Prostate gland (tissue), 2 donors: ENCODE measurements around the gene DTYMK.

Source experiments
- POLR2A ChIP-seq: fragments of 450-650 bp; IDR thresholded peaks from one replicate; pipeline ENCODE4 v1.6.1; 2016; ENCODE audit warnings: antibody characterized with exemption, mild to moderate bottlenecking
- POLR2AphosphoS5 ChIP-seq: sonication (generic); formaldehyde crosslinking; IDR thresholded peaks from one replicate; pipeline ENCODE4 v1.6.1; 2017; ENCODE audit warnings: antibody characterized with exemption
- TF ChIP-seq, protein P1 (sequence below), 4 experiments: fragments of 200-600 bp in 2 of 4; fragments of 450-650 bp in 2 of 4; sonication (generic) in 2 of 4; IDR thresholded peaks; 1 replicate in 3 of 4; 2 replicates in 1 of 4; pipeline ENCODE4 v1.5.1; 2016 to 2019; ENCODE audit warnings: antibody characterized with exemption in 4 of 4, mild to moderate bottlenecking in 2 of 4, moderate library complexity in 2 of 4

DNA sequence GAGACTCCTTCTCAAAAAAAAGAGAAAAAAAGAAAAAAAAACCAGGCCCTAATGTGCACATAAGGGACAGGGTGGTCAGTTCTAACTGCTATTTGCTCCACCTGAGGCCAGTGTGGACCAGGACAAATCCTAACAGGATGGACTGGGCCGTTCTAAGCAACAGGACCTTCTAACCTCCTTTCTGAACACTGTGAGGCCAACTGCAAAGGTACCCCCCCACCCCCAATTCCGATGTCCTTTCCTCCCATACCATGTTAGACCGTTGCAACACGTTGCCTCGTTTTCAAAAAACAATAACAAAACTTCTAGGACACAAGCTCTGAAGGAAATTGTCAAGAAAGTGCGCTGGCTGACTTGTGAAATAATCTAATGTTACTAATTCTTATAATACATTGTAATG lies 50.9 kb downstream of the DTYMK start:
- TF ChIP-seq POLR2A (no peak), POLR2AphosphoS5 (no peak)
- TF ChIP-seq, protein P1, sequence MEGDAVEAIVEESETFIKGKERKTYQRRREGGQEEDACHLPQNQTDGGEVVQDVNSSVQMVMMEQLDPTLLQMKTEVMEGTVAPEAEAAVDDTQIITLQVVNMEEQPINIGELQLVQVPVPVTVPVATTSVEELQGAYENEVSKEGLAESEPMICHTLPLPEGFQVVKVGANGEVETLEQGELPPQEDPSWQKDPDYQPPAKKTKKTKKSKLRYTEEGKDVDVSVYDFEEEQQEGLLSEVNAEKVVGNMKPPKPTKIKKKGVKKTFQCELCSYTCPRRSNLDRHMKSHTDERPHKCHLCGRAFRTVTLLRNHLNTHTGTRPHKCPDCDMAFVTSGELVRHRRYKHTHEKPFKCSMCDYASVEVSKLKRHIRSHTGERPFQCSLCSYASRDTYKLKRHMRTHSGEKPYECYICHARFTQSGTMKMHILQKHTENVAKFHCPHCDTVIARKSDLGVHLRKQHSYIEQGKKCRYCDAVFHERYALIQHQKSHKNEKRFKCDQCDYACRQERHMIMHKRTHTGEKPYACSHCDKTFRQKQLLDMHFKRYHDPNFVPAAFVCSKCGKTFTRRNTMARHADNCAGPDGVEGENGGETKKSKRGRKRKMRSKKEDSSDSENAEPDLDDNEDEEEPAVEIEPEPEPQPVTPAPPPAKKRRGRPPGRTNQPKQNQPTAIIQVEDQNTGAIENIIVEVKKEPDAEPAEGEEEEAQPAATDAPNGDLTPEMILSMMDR (IDR thresholded peaks at IDR 0.05): no peak
